Measurements from ENCODE around the gene PITRM1.

Gene PITRM1

GRCh38 chr10:3215153-3215775 is 42.7 kb upstream of the PITRM1 start:
- Histone ChIP-seq H3K27ac (ENCODE audit: insufficient read depth in 1 of 2, low read depth in 1 of 2, low read length in 2 of 2, poor library complexity in 1 of 2, severe bottlenecking in 2 of 2) (no peak overlapping the region), H3K27me3 (replicated peaks in 2 of 5; ENCODE audit: control insufficient read depth in 4 of 5, insufficient read depth in 5 of 5, low read length in 4 of 5) (no peaks in the 10 kb centered on the region), H3K36me3 (ENCODE audit: control insufficient read depth in 4 of 4, insufficient read depth in 4 of 4, low read length in 3 of 4) (no peaks in the 10 kb centered on the region), H3K4me1 (ENCODE audit: control extremely low read depth in 1 of 4, control insufficient read depth in 4 of 4, insufficient read depth in 4 of 4, low read length in 3 of 4) (no peaks in the 10 kb centered on the region), H3K4me3 (ENCODE audit: control insufficient read depth in 1 of 7, extremely low read depth in 1 of 7, insufficient read depth in 4 of 7, low read depth in 2 of 7, low read length in 6 of 7) (no peak overlapping the region), H3K9me3 (ENCODE audit: control extremely low read depth in 1 of 5, control insufficient read depth in 4 of 5, insufficient read depth in 2 of 5, low read depth in 1 of 5, low read length in 4 of 5) (no peaks in the 10 kb centered on the region)
- WGBS (ENCODE audit: insufficient coverage) = 86% methylated on average over 12 of the region's 14 CpGs
- CTCF ChIA-PET = interaction anchor here (1.1 kb wide), 1 partner anchor 18 kb away, joined by 3 read pairs; no protein-coding TSS in a partner anchor
- POLR2A ChIA-PET = no interaction called here
- no peak for DNase-seq

GRCh38 chr10:3213758-3214515 is 41.4 kb upstream of the PITRM1 start:
- WGBS (ENCODE audit: insufficient coverage) = 95% methylated on average over 16 of the region's 20 CpGs
- ChIA-PET POLR2A (no interaction called here), CTCF (interaction anchor here (0.8 kb wide), 1 partner anchor 1444 kb away, joined by 3 read pairs; no protein-coding TSS in a partner anchor)
- Histone ChIP-seq H3K27me3 (replicated peaks in 2 of 5; ENCODE audit: control insufficient read depth in 4 of 5, insufficient read depth in 5 of 5, low read length in 4 of 5) (no peaks in the 10 kb centered on the region), H3K27ac (ENCODE audit: insufficient read depth in 1 of 2, low read depth in 1 of 2, low read length in 2 of 2, poor library complexity in 1 of 2, severe bottlenecking in 2 of 2) (no peak overlapping the region), H3K4me3 (ENCODE audit: control insufficient read depth in 1 of 7, extremely low read depth in 1 of 7, insufficient read depth in 4 of 7, low read depth in 2 of 7, low read length in 6 of 7) (no peak overlapping the region), H3K36me3 (ENCODE audit: control insufficient read depth in 4 of 4, insufficient read depth in 4 of 4, low read length in 3 of 4) (no peaks in the 10 kb centered on the region), H3K9me3 (ENCODE audit: control extremely low read depth in 1 of 5, control insufficient read depth in 4 of 5, insufficient read depth in 2 of 5, low read depth in 1 of 5, low read length in 4 of 5) (no peaks in the 10 kb centered on the region), H3K4me1 (ENCODE audit: control extremely low read depth in 1 of 4, control insufficient read depth in 4 of 4, insufficient read depth in 4 of 4, low read length in 3 of 4) (no peaks in the 10 kb centered on the region)
- DNase-seq = no peak

GRCh38 chr10:3213208-3213607 is 40.6 kb upstream of the PITRM1 start:
- CTCF ChIA-PET = no interaction called here
- H3K9me3 ChIP-seq (ENCODE audit: control extremely low read depth in 1 of 5, control insufficient read depth in 4 of 5, insufficient read depth in 2 of 5, low read depth in 1 of 5, low read length in 4 of 5) = no peaks in the 10 kb centered on the region
- no peak for DNase-seq
- no peak overlapping the region for H3K27ac ChIP-seq (ENCODE audit: insufficient read depth in 1 of 2, low read depth in 1 of 2, low read length in 2 of 2, poor library complexity in 1 of 2, severe bottlenecking in 2 of 2)
- WGBS (ENCODE audit: insufficient coverage) = 71% methylated on average over 7 of the region's 10 CpGs
- H3K27me3 ChIP-seq (replicated peaks in 2 of 5; ENCODE audit: control insufficient read depth in 4 of 5, insufficient read depth in 5 of 5, low read length in 4 of 5) = no peaks in the 10 kb centered on the region
- no peaks in the 10 kb centered on the region for H3K4me1 ChIP-seq (ENCODE audit: control extremely low read depth in 1 of 4, control insufficient read depth in 4 of 4, insufficient read depth in 4 of 4, low read length in 3 of 4)
- H3K4me3 ChIP-seq (ENCODE audit: control insufficient read depth in 1 of 7, extremely low read depth in 1 of 7, insufficient read depth in 4 of 7, low read depth in 2 of 7, low read length in 6 of 7) = no peak overlapping the region
- POLR2A ChIA-PET = no interaction called here
- H3K36me3 ChIP-seq (ENCODE audit: control insufficient read depth in 4 of 4, insufficient read depth in 4 of 4, low read length in 3 of 4) = no peaks in the 10 kb centered on the region

GRCh38 chr10:3210251-3210877 is 37.8 kb upstream of the PITRM1 start:
- Histone ChIP-seq H3K4me3 (ENCODE audit: control insufficient read depth in 1 of 7, extremely low read depth in 1 of 7, insufficient read depth in 4 of 7, low read depth in 2 of 7, low read length in 6 of 7) (no peak overlapping the region), H3K9me3 (ENCODE audit: control extremely low read depth in 1 of 5, control insufficient read depth in 4 of 5, insufficient read depth in 2 of 5, low read depth in 1 of 5, low read length in 4 of 5) (no peaks in the 10 kb centered on the region), H3K36me3 (ENCODE audit: control insufficient read depth in 4 of 4, insufficient read depth in 4 of 4, low read length in 3 of 4) (no peaks in the 10 kb centered on the region), H3K4me1 (ENCODE audit: control extremely low read depth in 1 of 4, control insufficient read depth in 4 of 4, insufficient read depth in 4 of 4, low read length in 3 of 4) (no peaks in the 10 kb centered on the region), H3K27ac (ENCODE audit: insufficient read depth in 1 of 2, low read depth in 1 of 2, low read length in 2 of 2, poor library complexity in 1 of 2, severe bottlenecking in 2 of 2) (no peak overlapping the region), H3K27me3 (replicated peaks in 2 of 5; ENCODE audit: control insufficient read depth in 4 of 5, insufficient read depth in 5 of 5, low read length in 4 of 5) (peaks cover 0 to 1% (median 0%) of the 10 kb centered on the region in 5 experiments)
- ChIA-PET POLR2A (no interaction called here), CTCF (interaction anchor here (1.2 kb wide), 1 partner anchor 13 kb away, joined by 4 read pairs; no protein-coding TSS in a partner anchor)
- no peak for DNase-seq
- 97% methylated on average over 9 of the region's 10 CpGs for whole genome bisulfite sequencing (ENCODE audit: insufficient coverage)

- CTCF ChIA-PET = interaction anchor here (1.0 to 1.2 kb wide), 2 partner anchors 12 to 15 kb away, joined by 3 to 4 read pairs; no protein-coding TSS in a partner anchor
These were observed 36.2 kb upstream of the PITRM1 start for GRCh38 chr10:3208481-3209406.

GRCh38 chr10:3207351-3207750 is 34.8 kb upstream of the PITRM1 start:
- Histone ChIP-seq H3K9me3 (ENCODE audit: control extremely low read depth in 1 of 5, control insufficient read depth in 4 of 5, insufficient read depth in 2 of 5, low read depth in 1 of 5, low read length in 4 of 5) (no peaks in the 10 kb centered on the region), H3K27ac (ENCODE audit: insufficient read depth in 1 of 2, low read depth in 1 of 2, low read length in 2 of 2, poor library complexity in 1 of 2, severe bottlenecking in 2 of 2) (no peak overlapping the region), H3K36me3 (ENCODE audit: control insufficient read depth in 4 of 4, insufficient read depth in 4 of 4, low read length in 3 of 4) (no peaks in the 10 kb centered on the region), H3K4me3 (ENCODE audit: control insufficient read depth in 1 of 7, extremely low read depth in 1 of 7, insufficient read depth in 4 of 7, low read depth in 2 of 7, low read length in 6 of 7) (no peak overlapping the region), H3K27me3 (replicated peaks in 2 of 5; ENCODE audit: control insufficient read depth in 4 of 5, insufficient read depth in 5 of 5, low read length in 4 of 5) (peaks cover 0 to 1% (median 0%) of the 10 kb centered on the region in 5 experiments), H3K4me1 (ENCODE audit: control extremely low read depth in 1 of 4, control insufficient read depth in 4 of 4, insufficient read depth in 4 of 4, low read length in 3 of 4) (no peaks in the 10 kb centered on the region)
- 81% methylated on average over 8 of the region's 8 CpGs for WGBS (ENCODE audit: insufficient coverage)
- ChIA-PET CTCF (no interaction called here), POLR2A (no interaction called here)
- no peak for DNase-seq

More at GRCh38 chr10:3208481-3209406, 36.2 kb upstream of the PITRM1 start:
- no peak for DNase-seq
- POLR2A ChIA-PET = no interaction called here
- no peaks in the 10 kb centered on the region for H3K36me3 ChIP-seq (ENCODE audit: control insufficient read depth in 4 of 4, insufficient read depth in 4 of 4, low read length in 3 of 4)
- H3K4me1 ChIP-seq (ENCODE audit: control extremely low read depth in 1 of 4, control insufficient read depth in 4 of 4, insufficient read depth in 4 of 4, low read length in 3 of 4) = no peaks in the 10 kb centered on the region
- 88% methylated on average over 27 of the region's 31 CpGs for WGBS (ENCODE audit: insufficient coverage)
- peaks cover 0 to 1% (median 0%) of the 10 kb centered on the region in 5 experiments for H3K27me3 ChIP-seq (replicated peaks in 2 of 5; ENCODE audit: control insufficient read depth in 4 of 5, insufficient read depth in 5 of 5, low read length in 4 of 5)
- no peak overlapping the region for H3K27ac ChIP-seq (ENCODE audit: insufficient read depth in 1 of 2, low read depth in 1 of 2, low read length in 2 of 2, poor library complexity in 1 of 2, severe bottlenecking in 2 of 2)
- no peak overlapping the region for H3K4me3 ChIP-seq (ENCODE audit: control insufficient read depth in 1 of 7, extremely low read depth in 1 of 7, insufficient read depth in 4 of 7, low read depth in 2 of 7, low read length in 6 of 7)
- no peaks in the 10 kb centered on the region for H3K9me3 ChIP-seq (ENCODE audit: control extremely low read depth in 1 of 5, control insufficient read depth in 4 of 5, insufficient read depth in 2 of 5, low read depth in 1 of 5, low read length in 4 of 5)

Measured in common myeloid progenitor, CD34-positive (primary cell).